DMS 273 treated with DMSO at 0.1 percent for 48 hours (cell line): ENCODE data around the gene GSTM1.

Experiments used
- DNase-seq: peaks from one replicate; lab custom pipeline; 2025; lab: John Stamatoyannopoulos, UW

GSTM1 gene

GRCh38 chr1:109726728-109727373 lies 39.2 kb downstream of the GSTM1 start:
- DNase-seq, result no peak

- no peak for DNase-seq
Observed at GRCh38 chr1:109728870-109729269, 41.3 kb downstream of the GSTM1 start.

DNA sequence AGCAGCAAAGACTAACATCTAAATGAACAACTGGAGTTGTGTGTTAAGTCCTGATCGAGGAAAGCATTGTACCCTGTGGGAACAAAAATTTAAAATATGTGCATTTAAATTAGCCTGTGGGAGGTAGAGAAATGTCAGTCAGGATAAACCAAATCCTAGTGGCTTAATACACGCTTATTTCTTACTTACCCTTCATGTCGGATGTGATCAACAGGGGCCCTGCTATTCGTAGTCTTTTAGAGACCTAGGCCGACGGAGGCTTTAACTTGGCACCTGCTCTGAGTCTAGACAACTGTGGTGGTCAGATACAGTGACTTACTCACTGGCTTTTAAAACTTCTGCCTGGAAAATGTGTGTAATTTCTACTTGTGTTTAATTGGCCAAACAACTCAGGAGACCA lies 43.0 kb downstream of the GSTM1 start:
- DNase-seq, result no peak

DNA sequence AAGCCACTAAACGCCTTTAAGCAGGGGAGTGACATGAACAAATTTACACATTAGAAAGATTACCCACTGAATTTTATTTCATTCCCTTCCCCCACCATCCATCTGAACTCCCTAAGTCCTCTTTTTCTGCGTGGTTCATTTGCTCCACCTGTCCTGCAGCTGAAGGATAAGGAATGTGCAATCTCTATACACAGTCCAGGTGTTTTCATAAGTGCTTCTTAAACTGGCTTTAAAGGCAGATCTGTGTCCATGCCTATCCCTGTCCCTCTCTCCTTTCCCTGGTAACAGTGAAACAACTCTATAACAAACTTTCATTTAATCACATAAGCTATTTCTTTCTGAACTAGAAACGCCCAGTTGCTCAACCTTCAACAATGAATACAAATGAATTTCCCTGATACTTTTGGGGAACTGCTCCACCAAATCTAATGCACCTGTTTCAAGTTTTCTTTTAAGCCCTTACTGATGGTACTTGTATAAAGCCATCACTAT lies 44.8 kb downstream of the GSTM1 start:
- no peak for DNase-seq

GRCh38 chr1:109733236-109733870 lies 45.7 kb downstream of the GSTM1 start:
- no peak for DNase-seq

DNA sequence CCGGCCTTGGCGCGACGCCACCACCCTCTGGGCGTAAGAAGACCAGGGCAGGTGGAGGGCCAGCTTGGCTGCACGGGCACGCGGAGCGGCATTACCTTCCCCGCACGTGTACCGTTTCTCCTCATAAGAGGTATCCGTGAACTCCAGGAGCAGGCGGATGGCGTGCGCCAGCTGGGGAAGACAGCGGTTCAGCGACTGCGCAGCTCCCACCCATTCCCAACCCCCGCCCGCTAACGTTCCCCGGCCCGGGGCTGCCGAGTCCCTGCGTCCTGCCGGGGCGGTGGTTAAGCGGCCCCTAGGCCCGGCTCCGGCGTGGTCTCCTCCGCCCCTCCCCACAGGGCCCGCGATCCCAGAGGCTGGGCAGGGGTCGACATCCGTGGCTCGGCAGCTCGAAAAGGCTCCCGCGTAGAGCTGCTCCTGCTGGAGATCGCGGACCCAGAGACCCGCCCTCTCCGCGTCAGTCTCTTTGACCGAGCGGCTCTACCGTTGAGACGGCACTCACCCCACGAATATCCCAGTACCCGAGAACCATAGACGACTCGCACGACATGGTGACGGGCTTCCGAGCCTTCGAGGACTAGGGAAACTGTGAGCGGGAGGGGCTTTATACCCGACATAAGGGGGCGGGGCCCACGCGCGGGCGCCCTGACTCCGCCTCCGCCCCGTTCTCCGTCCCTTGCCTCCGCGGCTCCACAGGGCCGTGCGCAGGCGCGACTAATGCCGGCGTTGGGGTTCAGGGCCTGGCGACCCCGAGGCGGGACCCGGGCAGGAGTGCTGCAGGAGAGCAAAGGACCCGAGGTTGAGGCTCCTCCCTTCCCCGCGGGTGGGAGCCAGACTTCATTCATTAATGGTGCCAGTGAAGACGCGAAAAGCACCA lies 52.4 kb downstream of the GSTM1 start:
- peak; percentile 34 for DNase-seq

- DNase-seq, result no peak
Observed at GRCh38 chr1:109740615-109741373, 53.2 kb downstream of the GSTM1 start, which contains the start of gene GSTM3. Gene GSTM3 (minus strand): TSS chr1:109741038. CDS start chr1:109740287, 751 bp downstream.
